GM12878 (cell line): ENCODE measurements around the gene OR2A12. TPM values are rescaled to one million over a fixed set of nuclear protein-coding genes. Genes with fewer than 3 reads are reported as not detected.

Source experiments
- ATAC-seq: fragments of 200-7000 bp; cut with Tn5 transposase; 3 replicates; pipeline ENCODE4 v1.9.1; 2020; ENCODE audit warnings: mild to moderate bottlenecking, moderate library complexity
- BruUV-seq: library from RNA; stranded (reverse); fragments of 400-500 nt; replicated peaks from 2 replicates; lab custom pipeline; 2021; lab: Mats Ljungman, UMichigan
- CTCF ChIA-PET: fragments of 300-600 bp; sonication (Branson Sonifier 250); formaldehyde crosslinking; extraction: SDS; loops from one replicate; lab custom pipeline; 2021; ENCODE audit warnings: inconsistent platforms; lab: Yijun Ruan, JAX
- POLR2A ChIA-PET: fragments of 350-600 bp; formaldehyde crosslinking; extraction: SDS; loops from one replicate; lab custom pipeline; 2021; ENCODE audit warnings: inconsistent platforms; lab: Charles Lee
- RAD21 ChIA-PET: fragments of 300-600 bp; sonication (Branson Sonifier 250); formaldehyde crosslinking; loops from one replicate; lab custom pipeline; 2023; ENCODE audit warnings: antibody characterized with exemption; ENCODE audit not compliant: unreplicated experiment; lab: Charles Lee
- SMC1A ChIA-PET: fragments of 300-600 bp; sonication (Branson Sonifier 250); formaldehyde crosslinking; loops from one replicate; lab custom pipeline; 2023; ENCODE audit not compliant: unreplicated experiment, uncharacterized antibody; lab: Charles Lee
- DNase-seq: peaks from one replicate; pipeline ENCODE4 v3.0.0-alpha.2; 2011; ENCODE audit warnings: low read depth, low spot score
- FAIRE-seq: peaks from 3 replicates; lab custom pipeline; 2011; peaks lifted over from hg19 to GRCh38; lab: Jason Lieb, UNC
- H2AFZ ChIP-seq: 2 replicates; pipeline ENCODE4 v1.6.0; 2011; ENCODE audit warnings: low read depth, low read length, control low read depth; ENCODE audit not compliant: control insufficient read depth
- H3K27ac ChIP-seq: 2 replicates; pipeline ENCODE4 v1.5.1; 2011; ENCODE audit warnings: control low read depth; ENCODE audit not compliant: control insufficient read depth, insufficient read depth
- H3K27me3 ChIP-seq, 2 experiments: replicated peaks in 1 of 2; 2 replicates each; pipeline versions ENCODE4 v1.6.0 to v1.6.1; 2011; ENCODE audit warnings: low read length in 1 of 2; ENCODE audit not compliant: control insufficient read depth in 2 of 2, insufficient read depth in 2 of 2
- H3K36me3 ChIP-seq, 2 experiments: 2 replicates each; pipeline ENCODE4 v1.5.1; 2011; ENCODE audit warnings: low read length in 1 of 2; ENCODE audit not compliant: control insufficient read depth in 2 of 2, insufficient read depth in 2 of 2
- H3K4me1 ChIP-seq: 2 replicates; pipeline ENCODE4 v1.6.1; 2011; ENCODE audit warnings: mild to moderate bottlenecking, low read length, moderate library complexity, mixed read lengths; ENCODE audit not compliant: control insufficient read depth, insufficient read depth
- H3K4me2 ChIP-seq: 2 replicates; pipeline ENCODE4 v1.6.0; 2011; ENCODE audit warnings: control low read depth; ENCODE audit not compliant: control insufficient read depth, insufficient read depth
- H3K4me3 ChIP-seq: fragments of 200-600 bp; sonication (generic); 2 replicates; pipeline ENCODE4 v1.5.1; 2016
- H3K79me2 ChIP-seq: 2 replicates; pipeline ENCODE4 v1.6.0; 2011; ENCODE audit warnings: low read length; ENCODE audit not compliant: control insufficient read depth, insufficient read depth
- H3K9ac ChIP-seq: 2 replicates; pipeline ENCODE4 v1.8.0; 2011; ENCODE audit warnings: low read length, control low read depth, mixed read lengths; ENCODE audit not compliant: control insufficient read depth, insufficient read depth
- H3K9me3 ChIP-seq: replicated peaks from 3 replicates; pipeline ENCODE4 v1.5.1; 2011; ENCODE audit warnings: mild to moderate bottlenecking, low read length; ENCODE audit not compliant: control insufficient read depth, insufficient read depth
- H4K20me1 ChIP-seq: 2 replicates; pipeline ENCODE4 v1.6.0; 2011; ENCODE audit not compliant: control insufficient read depth, insufficient read depth
- ATF2 ChIP-seq: IDR thresholded peaks from 2 replicates; pipeline ENCODE4 v1.6.1; 2012; ENCODE audit warnings: low read length, inconsistent platforms
- EED ChIP-seq: sonication (generic); IDR thresholded peaks from 2 replicates; pipeline ENCODE4 v1.6.1; 2016; ENCODE audit warnings: antibody characterized with exemption, low read depth
- ESRRA ChIP-seq: IDR thresholded peaks from 2 replicates; pipeline ENCODE4 v1.6.1; 2012; ENCODE audit warnings: mild to moderate bottlenecking, low read length, improper control_type of control experiment
- EZH2 ChIP-seq: IDR thresholded peaks from 2 replicates; pipeline ENCODE4 v1.6.1; 2012; ENCODE audit warnings: low read depth, mild to moderate bottlenecking, control low read depth, inconsistent platforms, low read length, borderline replicate concordance; ENCODE audit not compliant: control insufficient read depth
- MYC ChIP-seq: IDR thresholded peaks from 2 replicates; pipeline ENCODE4 v1.6.1; 2011; ENCODE audit warnings: mild to moderate bottlenecking, low read length, moderate library complexity, inconsistent platforms; ENCODE audit not compliant: insufficient read depth, insufficient replicate concordance, insufficient read length, severe bottlenecking
- POLR2AphosphoS5 ChIP-seq: IDR thresholded peaks from 2 replicates; pipeline ENCODE4 v1.6.1; 2011; ENCODE audit warnings: mild to moderate bottlenecking, low read length, inconsistent platforms
- RBBP5 ChIP-seq: fragments of 200-600 bp; sonication (generic); conservative IDR thresholded peaks from 2 replicates; pipeline ENCODE4 v1.6.1; 2016
- RELA ChIP-seq: fragments of 450-650 bp; IDR thresholded peaks from 2 replicates; pipeline ENCODE4 v1.8.0; 2014; ENCODE audit warnings: borderline replicate concordance; ENCODE audit not compliant: partially characterized antibody
- RELB ChIP-seq: fragments of 450-650 bp; IDR thresholded peaks from 2 replicates; pipeline ENCODE4 v1.6.1; 2017; ENCODE audit warnings: low read depth, mild to moderate bottlenecking, moderate library complexity
- RUNX3 ChIP-seq: IDR thresholded peaks from 2 replicates; pipeline ENCODE4 v1.6.1; 2012; ENCODE audit warnings: low read length, inconsistent platforms
- SKIL ChIP-seq: fragments of 450-650 bp; IDR thresholded peaks from 2 replicates; pipeline ENCODE4 v1.6.1; 2017; ENCODE audit warnings: mild to moderate bottlenecking, low read depth, inconsistent platforms; ENCODE audit not compliant: poor library complexity, severe bottlenecking
- SMC3 ChIP-seq: IDR thresholded peaks from 2 replicates; pipeline ENCODE4 v1.6.1; 2011; ENCODE audit warnings: low read length, improper control_type of control experiment, borderline replicate concordance
- WRNIP1 ChIP-seq: IDR thresholded peaks from 2 replicates; pipeline ENCODE4 v1.6.1; 2011; ENCODE audit warnings: low read depth, low read length, improper control_type of control experiment, borderline replicate concordance
- YBX1 ChIP-seq: fragments of 450-650 bp; IDR thresholded peaks from 2 replicates; pipeline ENCODE4 v1.6.1; 2016; ENCODE audit warnings: antibody characterized with exemption
- ZBTB4 ChIP-seq: fragments of 450-650 bp; formaldehyde crosslinking; IDR thresholded peaks from 2 replicates; pipeline ENCODE4 v1.4.0; 2022; ENCODE audit warnings: mild to moderate bottlenecking, moderate library complexity
- ZNF217 ChIP-seq: fragments of 450-650 bp; IDR thresholded peaks from 2 replicates; pipeline ENCODE4 v1.6.1; 2017; ENCODE audit warnings: antibody characterized with exemption, mild to moderate bottlenecking
- WGBS: methylation state at CpG from one replicate; pipeline ENCODE4 v1.1.6; 2016; ENCODE audit warnings: low lambda C conversion rate; ENCODE audit not compliant: insufficient replicate concordance, insufficient coverage; ENCODE audit errors: missing lambda C conversion rate; 5-methylcytosine and 5-hydroxymethylcytosine counted together
- in situ Hi-C: fragments of 300-500 bp; cut with MboI; formaldehyde crosslinking; loops from 9 replicates; pipeline ENCODE4 v1.14.3; 2018; ENCODE audit warnings: mixed read lengths
- intact Hi-C: fragments of 100-400 bp; cut with micrococcal nuclease; formaldehyde crosslinking; loops from one replicate; pipeline ENCODE4 v1.14.2; 2022; ENCODE audit not compliant: unreplicated experiment
- polyA plus RNA-seq, 11 experiments: library from polyadenylated mRNA; depleted of rRNA in 4 of 11; unstranded in 6 of 11; stranded (reverse) in 5 of 11; fragments of >200 nt; fragmentation: Nextera tagmentation in 4 of 11; fragmentation: Illumina TruSeq in 1 of 11; extraction: Ambion mirVana in 4 of 11; extraction: Trizol in 1 of 11; gene quantifications; 1 replicate in 1 of 11; 2 replicates in 10 of 11; pipeline versions ENCODE4 v1.2.1 to v1.2.3, GENCODE V29; 2011 to 2016; ENCODE audit warnings: inconsistent platforms in 2 of 11, missing spikeins in 2 of 11, low read depth in 1 of 11
- total RNA-seq, 4 experiments: library from RNA; depleted of rRNA in 3 of 4; stranded (reverse); fragments of >200 nt in 3 of 4; fragmentation: Illumina TruSeq in 1 of 4; extraction: Trizol in 1 of 4; gene quantifications; 2 replicates each; pipeline versions ENCODE4 v1.2.1 to v1.2.3, GENCODE V29; 2013 to 2021

Gene OR2A12
- total and polyA plus RNA-seq, 10 of the 15 experiments (the other 5 are each of a cell fraction or from before 2014, with no cell fraction given), result not detected

GRCh38 chr7:144133307-144133706, 47.2 kb downstream of the OR2A12 start (continued):
- TF ChIP-seq RELA, result no peak
- TF ChIP-seq, all 136 proteins: peak for 0

GRCh38 chr7:144134116-144134515, 48.0 kb downstream of the OR2A12 start:
- Histone ChIP-seq H3K4me1 (no peaks in the 10 kb centered on the region), H3K27me3 (no peaks in the 10 kb centered on the region), H3K4me2 (no peak overlapping the region), H3K4me3 (no peak overlapping the region), H2AFZ (no peak overlapping the region), H4K20me1 (no peaks in the 10 kb centered on the region), H3K36me3 (no peaks in the 10 kb centered on the region), H3K9ac (no peak overlapping the region), H3K27ac (no peak overlapping the region), H3K9me3 (no peaks in the 10 kb centered on the region), H3K79me2 (no peaks in the 10 kb centered on the region)
- FAIRE-seq (no peak), DNase-seq (no peak), ATAC-seq (no peak)
- BruUV-seq, result no TSS peak
- ChIA-PET CTCF (interaction anchor here (0.9 kb wide), 1 partner anchor 397 kb away, joined by 3 read pairs; no protein-coding TSS in a partner anchor), POLR2A (no interaction called here), SMC1A (no interaction called here), RAD21 (no interaction called here)
- intact Hi-C loops, result no loop called here
- WGBS, result 0% methylated on average over 1 of the region's 1 CpG
- in situ Hi-C loops, result no loop called here
- no peak for TF ChIP-seq SKIL
- no peak for TF ChIP-seq EED
- TF ChIP-seq ESRRA, result no peak
- no peak for TF ChIP-seq YBX1
- TF ChIP-seq RBBP5, result no peak
- TF ChIP-seq ZBTB4, result no peak
- no peak for TF ChIP-seq ZNF217
- TF ChIP-seq ATF2, result no peak
- TF ChIP-seq POLR2AphosphoS5, result no peak
- no peak for TF ChIP-seq MYC
- TF ChIP-seq WRNIP1, result no peak
- TF ChIP-seq SMC3, result no peak
- no peak for TF ChIP-seq EZH2
- no peak for TF ChIP-seq RELB
- TF ChIP-seq RUNX3, result no peak
